Glomerular visceral epithelial cell (primary cell): ENCODE results near the gene PSMG1.
"Not testable (repeated sequence)": the region's sequence is repeated elsewhere in the genome, so short reads cannot be mapped to it uniquely, and the experiment has no call there.

Source experiments
- DNase-seq: peaks from one replicate; pipeline ENCODE4 v3.0.0-alpha.2; 2016; ENCODE audit errors: extremely low spot score

The PSMG1 gene

GRCh38 chr21:39183272-39184049 lies at the start of gene PSMG1:
Gene PSMG1, minus strand, starts transcription at chr21:39183451. Its CDS starts 66 bp downstream, at chr21:39183385.
- peak; percentile 96 for DNase-seq

- no peak for DNase-seq
These were observed 49.6 kb upstream of the PSMG1 start for GRCh38 chr21:39232861-39233291.

GRCh38 chr21:39224930-39225329 lies 41.7 kb upstream of the PSMG1 start:
- DNase-seq, result no peak

GRCh38 chr21:39221997-39222486 lies 38.8 kb upstream of the PSMG1 start:
- DNase-seq, result no peak

GRCh38 chr21:39221282-39221996 lies 38.2 kb upstream of the PSMG1 start:
- DNase-seq, result no peak

- DNase-seq, result not testable (repeated sequence)
These were observed 37.6 kb upstream of the PSMG1 start for GRCh38 chr21:39220875-39221274.

GRCh38 chr21:39220150-39220549 lies 36.9 kb upstream of the PSMG1 start:
- no peak for DNase-seq

- no peak for DNase-seq
These were observed 34.8 kb upstream of the PSMG1 start for GRCh38 chr21:39218082-39218409.

GRCh38 chr21:39217356-39218081 lies 34.3 kb upstream of the PSMG1 start:
- no peak for DNase-seq

- no peak for DNase-seq
These were observed 33.0 kb upstream of the PSMG1 start for GRCh38 chr21:39216290-39216689.

GRCh38 chr21:39215078-39215477 lies 31.8 kb upstream of the PSMG1 start:
- no peak for DNase-seq

GRCh38 chr21:39209334-39209688 lies 26.1 kb upstream of the PSMG1 start:
- no peak for DNase-seq

- no peak for DNase-seq
These were observed 25.5 kb upstream of the PSMG1 start for GRCh38 chr21:39208624-39209333.

GRCh38 chr21:39204134-39204533 lies 20.9 kb upstream of the PSMG1 start:
- no peak for DNase-seq

GRCh38 chr21:39198800-39199199 lies 15.5 kb upstream of the PSMG1 start:
- DNase-seq, result no peak

- no peak for DNase-seq
These were observed 14.4 kb upstream of the PSMG1 start for GRCh38 chr21:39197448-39198233.

GRCh38 chr21:39196838-39197237 lies 13.6 kb upstream of the PSMG1 start:
- DNase-seq, result no peak

GRCh38 chr21:39196310-39196709 lies 13.1 kb upstream of the PSMG1 start:
- DNase-seq, result no peak

GRCh38 chr21:39193380-39193779 lies 10.1 kb upstream of the PSMG1 start:
- no peak for DNase-seq

GRCh38 chr21:39189857-39190604 lies 6.8 kb upstream of the PSMG1 start:
- DNase-seq, result no peak
